DMS114 treated with DMSO at 0.1 percent for 48 hours (cell line): ENCODE data around the gene AEBP2.
"Not testable (repeated sequence)": the region's sequence is repeated elsewhere in the genome, so short reads cannot be mapped to it uniquely, and the experiment has no call there.

Experiments
- DNase-seq: peaks from one replicate; lab custom pipeline; 2025; ENCODE audit not compliant: unreplicated experiment; lab: John Stamatoyannopoulos, UW

AEBP2 gene

DNA sequence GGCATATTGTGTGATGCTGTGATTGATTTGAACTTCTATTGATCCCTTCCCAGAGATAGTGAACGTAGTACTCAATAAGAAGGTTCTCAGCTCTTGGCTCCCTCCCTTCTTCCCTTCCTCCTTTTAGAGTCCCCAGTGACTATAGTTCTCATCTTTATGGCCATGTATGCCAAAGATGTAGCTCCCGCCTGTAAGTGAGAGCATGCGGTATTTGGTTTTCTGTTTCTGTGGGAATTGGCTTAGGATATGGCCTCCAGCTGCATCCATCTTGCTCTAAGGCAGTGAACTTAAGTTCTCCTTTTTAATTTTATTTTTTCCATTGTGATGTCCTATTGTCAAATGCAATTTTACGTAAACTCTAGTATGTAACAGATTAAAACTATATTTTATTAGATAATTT, 109.5 kb downstream of the AEBP2 start:
- no peak for DNase-seq

DNA sequence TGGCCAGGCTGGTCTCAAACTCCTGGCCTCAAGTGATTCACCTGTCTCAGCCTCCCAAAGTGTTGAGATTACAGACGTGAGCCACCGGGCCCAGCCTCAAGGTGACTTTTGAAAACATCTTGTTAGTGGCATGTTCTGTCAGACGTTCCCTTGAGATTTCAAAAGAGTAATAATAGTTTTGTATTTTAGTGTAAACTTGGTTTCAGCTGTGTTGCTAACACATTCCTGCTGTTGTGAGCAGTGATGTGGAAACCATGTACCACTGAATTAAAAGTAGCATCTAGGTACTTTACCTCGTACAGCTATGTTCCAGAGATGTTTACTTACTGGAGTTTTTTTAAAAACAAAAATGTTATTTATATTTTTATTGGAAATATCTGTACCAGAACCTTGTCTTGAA, 111.3 kb downstream of the AEBP2 start:
- DNase-seq: no peak

DNA sequence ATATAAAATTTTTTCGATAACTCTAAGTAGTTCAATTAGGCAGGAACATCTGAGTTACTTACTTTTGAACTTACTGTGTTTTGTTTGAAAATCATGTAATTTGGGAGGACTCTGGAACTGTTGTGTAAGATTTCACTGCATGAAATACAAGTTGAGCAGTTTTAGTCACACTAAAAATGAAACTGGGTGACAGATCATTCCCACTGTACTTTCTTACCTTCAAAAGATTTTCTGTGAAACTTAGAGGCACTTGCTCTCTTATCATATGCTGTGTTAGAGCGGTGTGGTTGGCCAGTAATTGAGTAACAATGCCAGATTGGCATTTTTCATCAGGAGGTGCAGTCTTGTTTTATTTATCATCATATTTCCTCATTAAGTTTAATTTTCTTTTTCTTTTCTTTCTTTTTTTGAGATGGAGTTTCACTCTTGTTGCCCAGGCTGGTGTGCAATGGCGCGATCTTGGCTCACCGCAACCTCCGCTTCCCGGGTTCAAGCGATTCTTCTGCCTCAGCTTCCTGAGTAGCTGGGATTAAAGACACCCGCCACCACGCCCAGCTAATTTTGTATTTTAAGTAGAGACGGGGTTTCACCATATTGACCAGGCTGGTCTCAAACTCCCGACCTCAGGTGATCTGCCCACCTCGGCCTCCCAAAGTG, 113.3 kb downstream of the AEBP2 start:
- not testable (repeated sequence) for DNase-seq

DNA sequence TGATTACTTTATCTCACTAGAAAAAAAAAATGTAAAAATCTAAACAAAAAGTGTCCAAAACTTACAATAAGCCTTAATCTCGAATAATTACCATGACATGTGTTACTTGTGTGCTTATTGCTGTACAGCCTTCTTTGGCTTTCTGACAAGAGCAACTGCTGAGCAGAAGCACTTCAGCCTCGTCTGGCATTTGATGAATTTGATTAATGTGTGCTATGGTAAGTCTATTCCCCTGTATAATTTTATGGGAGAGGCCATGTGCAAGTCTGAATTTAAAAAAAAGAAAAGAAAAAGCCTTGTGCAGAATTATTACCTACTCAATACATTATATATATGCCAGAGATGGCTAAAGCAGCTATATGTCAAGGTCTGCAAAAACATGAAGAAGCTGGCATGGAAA, 113.9 kb downstream of the AEBP2 start:
- no peak for DNase-seq

DNA sequence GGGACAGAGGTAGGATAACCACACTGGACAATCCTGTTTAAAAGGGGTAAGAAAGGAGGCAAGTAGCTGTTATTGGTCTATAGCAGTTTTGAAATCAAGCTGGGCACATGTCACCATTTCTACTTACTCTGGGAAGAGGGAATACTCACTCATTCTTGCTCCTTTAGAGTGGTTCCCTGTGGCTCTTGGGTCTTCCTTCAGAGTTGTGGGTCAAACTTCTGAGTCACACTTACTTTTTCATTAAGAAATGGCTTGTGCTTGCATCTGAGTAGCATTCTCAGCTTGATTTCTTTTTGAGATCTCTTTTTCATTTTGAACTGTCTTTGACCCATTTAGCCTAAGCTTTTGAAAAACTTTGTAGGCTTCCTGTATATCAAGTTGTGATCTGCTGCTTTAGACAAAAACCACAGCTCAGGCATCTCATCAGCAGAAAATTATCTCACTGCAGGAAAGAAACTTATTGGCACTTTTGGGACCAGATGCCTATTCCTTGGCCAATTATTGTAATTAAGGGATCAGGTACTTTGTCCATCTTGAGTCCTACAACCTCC, 122.2 kb downstream of the AEBP2 start:
- DNase-seq: no peak
